Activated CD4-positive, alpha-beta memory T cell treated with anti-CD3 and anti-CD28 coated beads, Interleukin-2, amount 10 ng/mL, durations not matched to agents 7 days and 5 days (primary cell): ENCODE results near the gene GOLGA8H. TPM values are rescaled to one million over a fixed set of nuclear protein-coding genes. Genes with fewer than 3 reads are reported as not detected.
"Not testable (repeated sequence)": the region's sequence is repeated elsewhere in the genome, so short reads cannot be mapped to it uniquely, and the experiment has no call there.

Source experiments
- CTCF ChIA-PET: fragments of 350-600 bp; sonication (Branson Sonifier 250); formaldehyde crosslinking; loops from one replicate; lab custom pipeline; 2021; ENCODE audit warnings: antibody characterized with exemption, inconsistent platforms; lab: Charles Lee
- POLR2A ChIA-PET: fragments of 350-600 bp; sonication (Branson Sonifier 250); formaldehyde crosslinking; loops from one replicate; lab custom pipeline; 2021; ENCODE audit warnings: antibody characterized with exemption; lab: Charles Lee
- DNase-seq: peaks from one replicate; pipeline ENCODE4 v3.0.0-alpha.2; 2020
- H3K27ac Mint-ChIP-seq: one replicate; pipeline ENCODE4 v1.8.0; 2021; ENCODE audit warnings: mild to moderate bottlenecking, mixed read lengths
- H3K27me3 Mint-ChIP-seq: one replicate; pipeline ENCODE4 v1.8.0; 2021; ENCODE audit warnings: mixed read lengths
- H3K36me3 Mint-ChIP-seq: one replicate; pipeline ENCODE4 v1.8.0; 2021; ENCODE audit warnings: low read depth, mixed read lengths
- H3K4me1 Mint-ChIP-seq: one replicate; pipeline ENCODE4 v1.8.0; 2021; ENCODE audit warnings: mixed read lengths
- H3K4me3 Mint-ChIP-seq: one replicate; pipeline ENCODE4 v1.8.0; 2021; ENCODE audit warnings: mild to moderate bottlenecking, mixed read lengths
- H3K9me3 Mint-ChIP-seq: one replicate; pipeline ENCODE4 v1.8.0; 2021; ENCODE audit warnings: mixed read lengths
- total RNA-seq, 2 experiments: library from RNA; stranded (reverse); gene quantifications; one replicate each; pipeline ENCODE4 v1.2.3, GENCODE V29; 2021

The GOLGA8H gene
- total RNA-seq: not detected

GRCh38 chr15:30603796-30604195, at the start of gene GOLGA8H:
GOLGA8H (plus strand) TSS chr15:30604028; CDS start chr15:30604126, 98 bp downstream.
- CTCF ChIA-PET, H3K9me3 Mint-ChIP-seq, DNase-seq, H3K27ac Mint-ChIP-seq, H3K27me3 Mint-ChIP-seq, H3K4me1 Mint-ChIP-seq, POLR2A ChIA-PET, H3K36me3 Mint-ChIP-seq, H3K4me3 Mint-ChIP-seq: not testable (repeated sequence)

DNA sequence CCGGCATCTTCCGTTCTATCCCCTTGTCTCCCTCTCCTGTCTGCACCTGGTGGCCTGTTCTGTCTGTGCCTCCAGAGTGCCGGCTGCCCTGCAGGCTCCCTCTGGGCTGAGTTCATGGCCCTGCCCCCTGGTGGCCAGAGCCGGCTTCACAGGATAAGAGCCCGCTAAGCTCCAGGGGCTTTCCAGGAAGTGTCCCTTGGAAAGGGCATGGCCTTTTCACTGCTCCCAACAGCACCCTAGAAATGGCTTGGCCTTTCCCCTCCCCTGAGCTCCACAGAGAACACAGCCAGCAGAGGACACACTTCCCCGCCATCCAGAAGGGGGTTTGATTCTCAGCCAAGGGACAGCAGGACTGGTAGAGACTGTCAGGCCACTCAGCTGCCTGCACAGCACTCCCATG, 36.9 kb upstream of the GOLGA8H start:
- CTCF ChIA-PET, H3K27ac Mint-ChIP-seq, H3K36me3 Mint-ChIP-seq, H3K4me1 Mint-ChIP-seq, H3K27me3 Mint-ChIP-seq, H3K4me3 Mint-ChIP-seq, H3K9me3 Mint-ChIP-seq, POLR2A ChIA-PET: not testable (repeated sequence)
- peak; percentile 15 for DNase-seq

- H3K4me3 Mint-ChIP-seq, H3K9me3 Mint-ChIP-seq, CTCF ChIA-PET, H3K27me3 Mint-ChIP-seq, DNase-seq, H3K4me1 Mint-ChIP-seq, POLR2A ChIA-PET, H3K36me3 Mint-ChIP-seq, H3K27ac Mint-ChIP-seq: not testable (repeated sequence)
These were observed 30.8 kb upstream of the GOLGA8H start for GRCh38 chr15:30573012-30573491.

GRCh38 chr15:30579394-30579970, 24.3 kb upstream of the GOLGA8H start:
- H3K36me3 Mint-ChIP-seq, H3K9me3 Mint-ChIP-seq, DNase-seq, H3K4me3 Mint-ChIP-seq, H3K27ac Mint-ChIP-seq, H3K27me3 Mint-ChIP-seq, CTCF ChIA-PET, POLR2A ChIA-PET, H3K4me1 Mint-ChIP-seq: not testable (repeated sequence)

GRCh38 chr15:30580716-30581115, 23.1 kb upstream of the GOLGA8H start:
- H3K4me3 Mint-ChIP-seq, CTCF ChIA-PET, POLR2A ChIA-PET, H3K9me3 Mint-ChIP-seq, DNase-seq, H3K27ac Mint-ChIP-seq, H3K4me1 Mint-ChIP-seq, H3K36me3 Mint-ChIP-seq, H3K27me3 Mint-ChIP-seq: not testable (repeated sequence)

DNA sequence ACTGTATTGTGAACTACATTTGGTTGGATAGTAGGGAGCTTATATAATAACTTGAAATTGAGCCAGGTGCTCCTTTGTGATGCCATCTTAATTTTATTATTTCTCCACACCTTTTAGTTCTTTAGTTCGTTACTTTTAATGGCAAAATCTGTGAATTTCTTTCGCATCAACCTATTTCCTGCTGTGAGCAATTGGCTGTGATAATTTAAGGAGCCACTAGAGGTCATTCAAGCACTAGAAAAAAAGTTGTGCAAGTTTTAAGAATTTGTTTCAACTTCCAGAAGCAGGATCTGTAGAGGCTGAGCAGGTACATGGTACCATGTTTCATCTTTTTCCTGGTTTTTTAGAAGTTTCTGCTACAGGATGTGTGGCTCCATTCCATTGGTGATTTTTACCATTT, 4.9 kb upstream of the GOLGA8H start:
- CTCF ChIA-PET, POLR2A ChIA-PET, H3K4me1 Mint-ChIP-seq: not testable (repeated sequence)

GRCh38 chr15:30612271-30612670, 8.4 kb downstream of the GOLGA8H start:
- H3K36me3 Mint-ChIP-seq, CTCF ChIA-PET, H3K27me3 Mint-ChIP-seq, H3K27ac Mint-ChIP-seq, H3K4me3 Mint-ChIP-seq, H3K4me1 Mint-ChIP-seq, POLR2A ChIA-PET, DNase-seq, H3K9me3 Mint-ChIP-seq: not testable (repeated sequence)

More for the DNA sequence above, 4.9 kb upstream of the GOLGA8H start:
- not testable (repeated sequence) for H3K27me3 Mint-ChIP-seq, H3K9me3 Mint-ChIP-seq, H3K4me3 Mint-ChIP-seq, H3K36me3 Mint-ChIP-seq, DNase-seq, H3K27ac Mint-ChIP-seq

GRCh38 chr15:30621342-30621741, 17.5 kb downstream of the GOLGA8H start:
- CTCF ChIA-PET, H3K4me3 Mint-ChIP-seq, H3K9me3 Mint-ChIP-seq, DNase-seq, H3K4me1 Mint-ChIP-seq, H3K27me3 Mint-ChIP-seq, H3K27ac Mint-ChIP-seq, POLR2A ChIA-PET, H3K36me3 Mint-ChIP-seq: not testable (repeated sequence)

GRCh38 chr15:30625436-30626193, 21.8 kb downstream of the GOLGA8H start, which contains the start of gene ARHGAP11B:
ARHGAP11B (plus strand) TSS chr15:30626128.
- peak within 1 kb of the TSS; percentile 95 for H3K4me3 Mint-ChIP-seq
- H3K27ac Mint-ChIP-seq: peak within 1 kb of the TSS; percentile 96
- peaks cover 25% of the 10 kb centered on the region for H3K36me3 Mint-ChIP-seq
- POLR2A ChIA-PET: interaction anchor here (0.6 to 1.4 kb wide), 2 partner anchors 277 to 1989 kb away, joined by 4 read pairs; no protein-coding TSS in a partner anchor
- H3K9me3 Mint-ChIP-seq, CTCF ChIA-PET, H3K27me3 Mint-ChIP-seq: not testable (repeated sequence)
- peaks cover 21% of the 10 kb centered on the region for H3K4me1 Mint-ChIP-seq
- DNase-seq: peak; percentile 98

GRCh38 chr15:30626194-30626565, 22.4 kb downstream of the GOLGA8H start:
- peaks cover 21% of the 10 kb centered on the region for H3K4me1 Mint-ChIP-seq
- DNase-seq, CTCF ChIA-PET, H3K27me3 Mint-ChIP-seq, H3K9me3 Mint-ChIP-seq: not testable (repeated sequence)
- POLR2A ChIA-PET: interaction anchor here (0.6 to 1.4 kb wide), 2 partner anchors 277 to 1989 kb away, joined by 4 read pairs; no protein-coding TSS in a partner anchor
- H3K36me3 Mint-ChIP-seq: peaks cover 25% of the 10 kb centered on the region
- peak overlapping the region; percentile 96 for H3K27ac Mint-ChIP-seq
- peak overlapping the region; percentile 95 for H3K4me3 Mint-ChIP-seq

DNA sequence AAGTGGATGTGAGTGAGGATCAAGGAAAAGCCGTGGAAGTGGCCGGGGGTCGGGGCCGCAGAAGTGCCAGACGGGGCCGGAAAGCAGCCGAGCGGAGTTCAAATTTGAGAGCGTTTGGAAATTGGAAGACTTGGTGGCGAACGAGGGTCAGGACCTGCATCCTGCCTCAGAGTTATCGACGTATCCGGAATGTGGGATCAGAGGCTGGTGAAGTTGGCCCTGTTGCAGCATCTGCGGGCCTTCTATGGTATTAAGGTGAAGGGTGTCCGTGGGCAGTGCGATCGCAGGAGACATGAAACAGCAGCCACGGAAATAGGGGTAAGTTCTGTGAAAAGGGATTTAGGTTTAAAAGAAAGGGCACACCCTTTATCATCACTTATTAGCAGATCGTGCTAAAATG, 22.8 kb downstream of the GOLGA8H start:
- Mint-ChIP-seq H3K36me3 (peaks cover 25% of the 10 kb centered on the region), H3K27ac (peak overlapping the region; percentile 96), H3K4me1 (peaks cover 21% of the 10 kb centered on the region), H3K4me3 (peak overlapping the region; percentile 95)
- H3K9me3 Mint-ChIP-seq, DNase-seq, CTCF ChIA-PET, H3K27me3 Mint-ChIP-seq: not testable (repeated sequence)
- POLR2A ChIA-PET: interaction anchor here (1.4 kb wide), 1 partner anchor 276 kb away, joined by 4 read pairs; no protein-coding TSS in a partner anchor

DNA sequence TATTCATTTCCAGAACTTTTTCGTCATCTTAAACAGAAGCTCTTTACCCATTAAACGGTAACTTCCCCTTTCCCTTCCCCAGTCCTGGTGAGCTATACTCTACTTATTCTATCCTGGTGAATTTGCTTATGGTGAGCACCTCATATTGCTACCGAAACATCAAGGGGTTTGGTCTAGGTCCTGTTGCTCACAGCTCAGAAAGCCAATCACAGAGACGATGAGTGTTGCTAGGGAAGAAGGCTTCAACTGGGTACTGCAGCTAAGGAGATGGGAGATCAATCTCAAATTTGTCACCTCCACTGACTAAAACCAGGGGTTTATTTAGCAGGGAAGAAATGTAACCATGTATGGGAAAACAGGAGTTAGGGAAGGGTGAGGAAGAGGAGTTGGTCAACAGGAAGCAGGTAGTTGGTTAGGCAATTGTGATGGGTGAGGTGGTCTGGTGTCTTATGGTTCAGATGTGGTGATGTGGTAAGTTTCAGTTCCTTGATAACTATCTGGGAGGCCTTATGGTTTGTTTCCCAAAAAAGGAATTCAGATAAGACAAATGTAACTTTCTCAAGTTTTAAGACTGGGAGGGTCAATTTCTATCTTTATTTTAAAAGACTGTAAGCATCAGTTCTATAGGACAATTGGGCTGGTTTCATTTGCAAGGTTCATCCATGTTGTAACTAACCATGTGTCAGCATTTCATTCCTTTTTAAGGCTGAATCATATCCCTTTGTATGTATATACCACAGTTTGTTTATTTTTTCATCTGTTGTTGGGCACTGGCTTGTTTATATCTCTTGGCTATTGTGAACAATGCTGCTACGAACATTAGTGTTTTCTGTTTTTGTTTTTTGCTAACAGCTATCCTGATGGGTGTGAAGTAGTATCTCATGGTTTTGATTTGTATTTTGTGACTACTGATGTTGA, 46.4 kb downstream of the GOLGA8H start:
- no peak for DNase-seq
- H3K4me1 Mint-ChIP-seq: peaks cover 53% of the 10 kb centered on the region
- H3K27ac Mint-ChIP-seq: peak overlapping the region; percentile 83
- H3K27me3 Mint-ChIP-seq: no peaks in the 10 kb centered on the region
- no peak overlapping the region for H3K4me3 Mint-ChIP-seq
- CTCF ChIA-PET: interaction anchor here (0.6 kb wide), 1 partner anchor 211 kb away, joined by 4 read pairs; no protein-coding TSS in a partner anchor
- POLR2A ChIA-PET: no interaction called here
- no peaks in the 10 kb centered on the region for H3K9me3 Mint-ChIP-seq
- H3K36me3 Mint-ChIP-seq: peaks cover 60% of the 10 kb centered on the region

DNA sequence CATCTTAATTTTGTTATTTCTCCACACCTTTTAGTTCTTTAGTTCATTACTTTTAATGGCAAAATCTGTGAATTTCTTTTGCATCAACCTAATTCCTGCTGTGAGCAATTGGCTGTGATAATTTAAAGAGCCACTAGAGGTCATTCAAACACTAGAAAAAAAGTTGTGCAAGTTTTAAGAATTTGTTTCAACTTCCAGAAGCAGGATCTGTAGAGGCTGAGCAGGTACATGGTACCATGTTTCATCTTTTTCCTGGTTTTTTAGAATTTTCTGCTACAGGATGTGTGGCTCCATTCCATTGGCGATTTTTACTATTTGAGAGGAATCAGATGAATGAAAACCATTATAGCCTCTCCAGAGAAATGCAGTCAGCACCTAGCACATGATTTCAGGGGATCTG, 57.3 kb downstream of the GOLGA8H start:
- POLR2A ChIA-PET, CTCF ChIA-PET, H3K9me3 Mint-ChIP-seq, H3K27ac Mint-ChIP-seq, H3K4me1 Mint-ChIP-seq, H3K27me3 Mint-ChIP-seq, DNase-seq, H3K4me3 Mint-ChIP-seq: not testable (repeated sequence)
- H3K36me3 Mint-ChIP-seq: peaks cover 38% of the 10 kb centered on the region
